H1 (cell line): ENCODE data around the gene RBM14. TPM values are rescaled to one million over a fixed set of nuclear protein-coding genes. Genes with fewer than 3 reads are reported as not detected.

Experiments used
- CHD2 ChIP-seq: IDR thresholded peaks from 2 replicates; pipeline ENCODE4 v1.6.1; 2012; ENCODE audit warnings: low read length, improper control_type of control experiment
- KDM4A ChIP-seq: IDR thresholded peaks from one replicate; pipeline ENCODE4 v1.7.1; 2012; ENCODE audit warnings: low read depth, mild to moderate bottlenecking, moderate library complexity, low read length, inconsistent platforms; ENCODE audit not compliant: severe bottlenecking
- SP1 ChIP-seq: IDR thresholded peaks from 2 replicates; pipeline ENCODE4 v1.6.1; 2011; ENCODE audit warnings: low read depth, low read length
- TEAD4 ChIP-seq: IDR thresholded peaks from 2 replicates; pipeline ENCODE4 v1.6.1; 2012; ENCODE audit warnings: low read depth, low read length, inconsistent platforms, mixed read lengths
- polyA plus RNA-seq, 7 experiments: library from polyadenylated mRNA; depleted of rRNA in 3 of 7; stranded (reverse) in 5 of 7; unstranded in 2 of 7; fragments of >200 nt in 5 of 7; fragments of 200-250 nt in 2 of 7; gene quantifications; 1 replicate in 5 of 7; 2 replicates in 1 of 7; 4 replicates in 1 of 7; pipeline versions ENCODE4 v1.2.1 to v1.2.3, GENCODE V29; 2011 to 2013; ENCODE audit warnings: missing spikeins in 2 of 7, mixed read lengths in 2 of 7
- total RNA-seq: library from RNA; stranded (reverse); fragmentation: NEBNext Ultra II Directional; extraction: Animal tissue kit (Norgen Biotek cat#: 25700); gene quantifications from 2 replicates; pipeline ENCODE4 v1.2.1, GENCODE V29; 2021
- TF ChIP-seq, protein P1 (sequence below): fragments of 300-600 bp; sonication (generic); IDR thresholded peaks from 2 replicates; pipeline ENCODE4 v1.7.1; 2012; ENCODE audit warnings: low read length, moderate library complexity, mild to moderate bottlenecking, inconsistent platforms; ENCODE audit not compliant: insufficient replicate concordance
- TF ChIP-seq, protein P2 (sequence below), 3 experiments: IDR thresholded peaks; 1 replicate in 2 of 3; 2 replicates in 1 of 3; pipeline versions ENCODE4 v1.5.1 to v1.6.1; 2011; ENCODE audit warnings: low read length in 3 of 3, mild to moderate bottlenecking in 3 of 3, inconsistent platforms in 2 of 3, low read depth in 1 of 3, moderate library complexity in 1 of 3; ENCODE audit not compliant: insufficient read depth in 1 of 3; ENCODE audit errors: control extremely low read depth in 1 of 3
- TF ChIP-seq, protein P3 (sequence below): IDR thresholded peaks from 2 replicates; pipeline ENCODE4 v1.6.1; 2012; ENCODE audit warnings: inconsistent platforms

Gene RBM14
- total and polyA plus RNA-seq, 2 of the 8 experiments (the other 6 are each of a cell fraction or from before 2014, with no cell fraction given): 67.2 to 142 TPM

DNA sequence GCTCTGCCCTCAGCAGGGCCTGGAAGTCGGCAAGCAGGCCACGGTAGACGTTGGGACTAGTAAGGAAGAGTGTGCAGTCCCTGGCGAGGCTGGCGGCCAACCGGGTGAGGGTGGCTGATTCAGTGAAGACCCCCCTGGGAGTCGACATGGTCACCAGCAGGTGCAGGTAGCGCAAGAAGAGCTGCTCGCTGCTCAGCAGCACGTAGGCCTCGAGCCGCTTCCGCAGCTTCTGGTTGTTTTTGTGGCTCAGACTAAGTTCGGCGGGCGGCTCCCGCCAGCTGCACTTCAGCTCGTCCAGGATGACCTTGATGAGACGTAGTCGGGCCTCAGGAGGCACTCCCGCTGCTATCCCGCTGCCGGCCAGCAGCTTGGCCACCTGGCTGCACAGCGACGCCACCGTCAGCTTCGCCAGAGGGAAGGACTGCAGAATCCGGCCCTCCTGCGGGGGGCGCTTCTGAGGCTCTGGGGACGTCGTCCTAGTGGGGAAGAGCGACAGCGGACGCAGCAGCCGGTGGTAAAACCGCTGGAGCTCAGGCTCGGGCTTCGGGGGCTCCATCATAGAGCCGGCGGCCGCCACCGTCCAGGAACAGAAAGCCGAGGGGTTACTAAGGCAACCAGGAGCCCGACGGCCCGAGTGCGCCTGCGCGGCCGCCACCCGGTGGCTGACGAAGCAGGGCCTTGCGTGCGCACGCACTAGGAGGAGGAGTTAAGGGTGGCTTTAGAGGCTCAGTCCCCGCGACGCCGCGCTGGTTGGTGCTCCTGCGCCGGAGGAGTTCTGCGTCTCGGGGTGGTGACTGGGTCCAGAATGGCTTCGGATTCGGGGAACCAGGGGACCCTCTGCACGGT is 23.8 kb upstream of the RBM14 start, which contains the start of the genes CCDC87 and CCS (continued):
- TF ChIP-seq, protein P1, sequence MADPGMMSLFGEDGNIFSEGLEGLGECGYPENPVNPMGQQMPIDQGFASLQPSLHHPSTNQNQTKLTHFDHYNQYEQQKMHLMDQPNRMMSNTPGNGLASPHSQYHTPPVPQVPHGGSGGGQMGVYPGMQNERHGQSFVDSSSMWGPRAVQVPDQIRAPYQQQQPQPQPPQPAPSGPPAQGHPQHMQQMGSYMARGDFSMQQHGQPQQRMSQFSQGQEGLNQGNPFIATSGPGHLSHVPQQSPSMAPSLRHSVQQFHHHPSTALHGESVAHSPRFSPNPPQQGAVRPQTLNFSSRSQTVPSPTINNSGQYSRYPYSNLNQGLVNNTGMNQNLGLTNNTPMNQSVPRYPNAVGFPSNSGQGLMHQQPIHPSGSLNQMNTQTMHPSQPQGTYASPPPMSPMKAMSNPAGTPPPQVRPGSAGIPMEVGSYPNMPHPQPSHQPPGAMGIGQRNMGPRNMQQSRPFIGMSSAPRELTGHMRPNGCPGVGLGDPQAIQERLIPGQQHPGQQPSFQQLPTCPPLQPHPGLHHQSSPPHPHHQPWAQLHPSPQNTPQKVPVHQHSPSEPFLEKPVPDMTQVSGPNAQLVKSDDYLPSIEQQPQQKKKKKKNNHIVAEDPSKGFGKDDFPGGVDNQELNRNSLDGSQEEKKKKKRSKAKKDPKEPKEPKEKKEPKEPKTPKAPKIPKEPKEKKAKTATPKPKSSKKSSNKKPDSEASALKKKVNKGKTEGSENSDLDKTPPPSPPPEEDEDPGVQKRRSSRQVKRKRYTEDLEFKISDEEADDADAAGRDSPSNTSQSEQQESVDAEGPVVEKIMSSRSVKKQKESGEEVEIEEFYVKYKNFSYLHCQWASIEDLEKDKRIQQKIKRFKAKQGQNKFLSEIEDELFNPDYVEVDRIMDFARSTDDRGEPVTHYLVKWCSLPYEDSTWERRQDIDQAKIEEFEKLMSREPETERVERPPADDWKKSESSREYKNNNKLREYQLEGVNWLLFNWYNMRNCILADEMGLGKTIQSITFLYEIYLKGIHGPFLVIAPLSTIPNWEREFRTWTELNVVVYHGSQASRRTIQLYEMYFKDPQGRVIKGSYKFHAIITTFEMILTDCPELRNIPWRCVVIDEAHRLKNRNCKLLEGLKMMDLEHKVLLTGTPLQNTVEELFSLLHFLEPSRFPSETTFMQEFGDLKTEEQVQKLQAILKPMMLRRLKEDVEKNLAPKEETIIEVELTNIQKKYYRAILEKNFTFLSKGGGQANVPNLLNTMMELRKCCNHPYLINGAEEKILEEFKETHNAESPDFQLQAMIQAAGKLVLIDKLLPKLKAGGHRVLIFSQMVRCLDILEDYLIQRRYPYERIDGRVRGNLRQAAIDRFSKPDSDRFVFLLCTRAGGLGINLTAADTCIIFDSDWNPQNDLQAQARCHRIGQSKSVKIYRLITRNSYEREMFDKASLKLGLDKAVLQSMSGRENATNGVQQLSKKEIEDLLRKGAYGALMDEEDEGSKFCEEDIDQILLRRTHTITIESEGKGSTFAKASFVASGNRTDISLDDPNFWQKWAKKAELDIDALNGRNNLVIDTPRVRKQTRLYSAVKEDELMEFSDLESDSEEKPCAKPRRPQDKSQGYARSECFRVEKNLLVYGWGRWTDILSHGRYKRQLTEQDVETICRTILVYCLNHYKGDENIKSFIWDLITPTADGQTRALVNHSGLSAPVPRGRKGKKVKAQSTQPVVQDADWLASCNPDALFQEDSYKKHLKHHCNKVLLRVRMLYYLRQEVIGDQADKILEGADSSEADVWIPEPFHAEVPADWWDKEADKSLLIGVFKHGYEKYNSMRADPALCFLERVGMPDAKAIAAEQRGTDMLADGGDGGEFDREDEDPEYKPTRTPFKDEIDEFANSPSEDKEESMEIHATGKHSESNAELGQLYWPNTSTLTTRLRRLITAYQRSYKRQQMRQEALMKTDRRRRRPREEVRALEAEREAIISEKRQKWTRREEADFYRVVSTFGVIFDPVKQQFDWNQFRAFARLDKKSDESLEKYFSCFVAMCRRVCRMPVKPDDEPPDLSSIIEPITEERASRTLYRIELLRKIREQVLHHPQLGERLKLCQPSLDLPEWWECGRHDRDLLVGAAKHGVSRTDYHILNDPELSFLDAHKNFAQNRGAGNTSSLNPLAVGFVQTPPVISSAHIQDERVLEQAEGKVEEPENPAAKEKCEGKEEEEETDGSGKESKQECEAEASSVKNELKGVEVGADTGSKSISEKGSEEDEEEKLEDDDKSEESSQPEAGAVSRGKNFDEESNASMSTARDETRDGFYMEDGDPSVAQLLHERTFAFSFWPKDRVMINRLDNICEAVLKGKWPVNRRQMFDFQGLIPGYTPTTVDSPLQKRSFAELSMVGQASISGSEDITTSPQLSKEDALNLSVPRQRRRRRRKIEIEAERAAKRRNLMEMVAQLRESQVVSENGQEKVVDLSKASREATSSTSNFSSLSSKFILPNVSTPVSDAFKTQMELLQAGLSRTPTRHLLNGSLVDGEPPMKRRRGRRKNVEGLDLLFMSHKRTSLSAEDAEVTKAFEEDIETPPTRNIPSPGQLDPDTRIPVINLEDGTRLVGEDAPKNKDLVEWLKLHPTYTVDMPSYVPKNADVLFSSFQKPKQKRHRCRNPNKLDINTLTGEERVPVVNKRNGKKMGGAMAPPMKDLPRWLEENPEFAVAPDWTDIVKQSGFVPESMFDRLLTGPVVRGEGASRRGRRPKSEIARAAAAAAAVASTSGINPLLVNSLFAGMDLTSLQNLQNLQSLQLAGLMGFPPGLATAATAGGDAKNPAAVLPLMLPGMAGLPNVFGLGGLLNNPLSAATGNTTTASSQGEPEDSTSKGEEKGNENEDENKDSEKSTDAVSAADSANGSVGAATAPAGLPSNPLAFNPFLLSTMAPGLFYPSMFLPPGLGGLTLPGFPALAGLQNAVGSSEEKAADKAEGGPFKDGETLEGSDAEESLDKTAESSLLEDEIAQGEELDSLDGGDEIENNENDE: no peak
- TF ChIP-seq, protein P2, sequence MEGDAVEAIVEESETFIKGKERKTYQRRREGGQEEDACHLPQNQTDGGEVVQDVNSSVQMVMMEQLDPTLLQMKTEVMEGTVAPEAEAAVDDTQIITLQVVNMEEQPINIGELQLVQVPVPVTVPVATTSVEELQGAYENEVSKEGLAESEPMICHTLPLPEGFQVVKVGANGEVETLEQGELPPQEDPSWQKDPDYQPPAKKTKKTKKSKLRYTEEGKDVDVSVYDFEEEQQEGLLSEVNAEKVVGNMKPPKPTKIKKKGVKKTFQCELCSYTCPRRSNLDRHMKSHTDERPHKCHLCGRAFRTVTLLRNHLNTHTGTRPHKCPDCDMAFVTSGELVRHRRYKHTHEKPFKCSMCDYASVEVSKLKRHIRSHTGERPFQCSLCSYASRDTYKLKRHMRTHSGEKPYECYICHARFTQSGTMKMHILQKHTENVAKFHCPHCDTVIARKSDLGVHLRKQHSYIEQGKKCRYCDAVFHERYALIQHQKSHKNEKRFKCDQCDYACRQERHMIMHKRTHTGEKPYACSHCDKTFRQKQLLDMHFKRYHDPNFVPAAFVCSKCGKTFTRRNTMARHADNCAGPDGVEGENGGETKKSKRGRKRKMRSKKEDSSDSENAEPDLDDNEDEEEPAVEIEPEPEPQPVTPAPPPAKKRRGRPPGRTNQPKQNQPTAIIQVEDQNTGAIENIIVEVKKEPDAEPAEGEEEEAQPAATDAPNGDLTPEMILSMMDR (IDR thresholded peaks at IDR 0.05; ENCODE audit: control extremely low read depth in 1 of 3, insufficient read depth in 1 of 3, low read depth in 1 of 3, low read length in 3 of 3): peak; percentile 91 to 99 (median 91)
- TF ChIP-seq, protein P3, sequence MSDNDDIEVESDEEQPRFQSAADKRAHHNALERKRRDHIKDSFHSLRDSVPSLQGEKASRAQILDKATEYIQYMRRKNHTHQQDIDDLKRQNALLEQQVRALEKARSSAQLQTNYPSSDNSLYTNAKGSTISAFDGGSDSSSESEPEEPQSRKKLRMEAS: peak; percentile 93
- TF ChIP-seq TEAD4: 0 out of 2 replicates have a peak, but pooled peaks have one; percentile 3
- 0 out of 2 replicates have a peak, but pooled peaks have one; percentile 26 for TF ChIP-seq SP1
- peak; percentile 72 for TF ChIP-seq KDM4A
- TF ChIP-seq CHD2: no peak
